ENCODE data around the gene SIGLEC7.

SIGLEC7 gene

DNA sequence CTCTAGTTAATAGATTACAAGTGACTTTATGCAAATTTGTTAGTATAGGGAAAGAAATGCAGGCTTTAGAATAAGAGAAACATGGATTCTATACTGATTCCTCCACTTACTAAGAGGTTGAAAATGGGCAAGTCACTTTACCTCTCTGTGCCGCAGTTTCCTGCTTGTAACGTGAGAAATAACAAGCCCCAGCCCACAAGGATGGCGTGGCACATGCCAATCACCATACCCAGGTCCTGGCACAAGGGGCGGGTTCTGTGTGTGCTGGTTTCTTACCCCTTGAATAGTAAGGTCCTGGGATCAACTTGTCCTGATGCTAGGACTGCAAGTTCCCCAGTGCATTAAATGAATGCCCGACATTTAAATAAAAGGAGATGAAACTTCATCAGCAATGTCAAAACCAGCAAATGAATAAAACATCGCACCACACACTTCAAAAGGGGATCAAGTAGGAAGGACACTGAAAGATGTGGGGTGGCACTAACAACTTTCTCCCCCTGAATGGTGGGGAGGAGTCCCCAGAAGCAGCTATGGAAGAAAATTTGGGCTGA, 25.3 kb upstream of the SIGLEC7 start:
- no peak overlapping the region for H3K4me3 ChIP-seq (replicated peaks; ENCODE audit: low read depth, low read length)
- DNase-seq (ENCODE audit: low read depth), result no peak
- TF ChIP-seq, protein P1, sequence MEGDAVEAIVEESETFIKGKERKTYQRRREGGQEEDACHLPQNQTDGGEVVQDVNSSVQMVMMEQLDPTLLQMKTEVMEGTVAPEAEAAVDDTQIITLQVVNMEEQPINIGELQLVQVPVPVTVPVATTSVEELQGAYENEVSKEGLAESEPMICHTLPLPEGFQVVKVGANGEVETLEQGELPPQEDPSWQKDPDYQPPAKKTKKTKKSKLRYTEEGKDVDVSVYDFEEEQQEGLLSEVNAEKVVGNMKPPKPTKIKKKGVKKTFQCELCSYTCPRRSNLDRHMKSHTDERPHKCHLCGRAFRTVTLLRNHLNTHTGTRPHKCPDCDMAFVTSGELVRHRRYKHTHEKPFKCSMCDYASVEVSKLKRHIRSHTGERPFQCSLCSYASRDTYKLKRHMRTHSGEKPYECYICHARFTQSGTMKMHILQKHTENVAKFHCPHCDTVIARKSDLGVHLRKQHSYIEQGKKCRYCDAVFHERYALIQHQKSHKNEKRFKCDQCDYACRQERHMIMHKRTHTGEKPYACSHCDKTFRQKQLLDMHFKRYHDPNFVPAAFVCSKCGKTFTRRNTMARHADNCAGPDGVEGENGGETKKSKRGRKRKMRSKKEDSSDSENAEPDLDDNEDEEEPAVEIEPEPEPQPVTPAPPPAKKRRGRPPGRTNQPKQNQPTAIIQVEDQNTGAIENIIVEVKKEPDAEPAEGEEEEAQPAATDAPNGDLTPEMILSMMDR (IDR thresholded peaks at IDR 0.05; ENCODE audit: low read length, missing control alignments), result no peak

DNA sequence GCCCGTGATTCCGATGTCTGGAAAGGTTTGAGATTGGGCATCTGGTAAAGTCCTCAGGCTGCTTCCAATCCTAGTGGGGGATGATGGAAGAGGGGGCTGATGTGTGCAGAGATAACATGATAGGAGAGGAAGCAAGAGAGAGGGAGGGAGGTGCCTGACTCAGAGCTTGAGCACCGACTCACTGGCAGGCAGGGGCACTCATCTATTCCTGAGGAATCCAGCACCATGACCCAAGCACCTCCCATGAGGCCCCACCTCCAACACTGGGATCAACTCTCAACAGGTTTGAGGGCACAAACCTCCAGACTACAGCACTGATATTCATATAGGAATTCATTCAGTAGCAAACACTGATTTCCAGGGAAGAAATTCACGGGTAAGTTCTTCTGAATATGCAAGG, 23.0 kb upstream of the SIGLEC7 start:
- DNase-seq (ENCODE audit: low read depth), result no peak
- H3K4me3 ChIP-seq (replicated peaks; ENCODE audit: low read depth, low read length), result no peak overlapping the region

DNA sequence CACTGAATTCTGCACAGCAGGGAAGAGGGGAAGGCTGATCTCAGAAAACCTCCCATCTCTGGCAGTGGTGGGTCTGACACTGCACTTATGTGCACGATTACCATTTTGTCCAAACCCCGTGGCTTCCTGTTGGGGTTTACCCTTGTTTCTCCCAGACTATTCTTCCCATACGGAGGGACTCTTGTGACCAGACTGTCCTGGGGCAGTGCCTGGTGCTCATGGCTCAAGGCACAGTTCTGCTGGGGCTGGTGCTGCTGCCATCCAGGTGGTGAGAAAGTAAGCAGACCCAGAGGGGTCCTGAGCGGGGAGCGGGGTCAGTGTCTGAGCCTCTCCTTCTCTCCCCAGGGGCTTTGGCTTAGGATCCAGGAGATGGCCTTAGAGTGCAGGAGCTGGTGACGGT, 22.5 kb upstream of the SIGLEC7 start:
- no peak overlapping the region for H3K4me3 ChIP-seq (replicated peaks; ENCODE audit: low read depth, low read length)
- DNase-seq (ENCODE audit: low read depth), result no peak
- TF ChIP-seq, protein P1 (IDR thresholded peaks at IDR 0.05; ENCODE audit: low read length, missing control alignments), result no peak

More for the DNA sequence above, 23.0 kb upstream of the SIGLEC7 start:
- TF ChIP-seq, protein P1 (IDR thresholded peaks at IDR 0.05; ENCODE audit: low read length, missing control alignments), result no peak

DNA sequence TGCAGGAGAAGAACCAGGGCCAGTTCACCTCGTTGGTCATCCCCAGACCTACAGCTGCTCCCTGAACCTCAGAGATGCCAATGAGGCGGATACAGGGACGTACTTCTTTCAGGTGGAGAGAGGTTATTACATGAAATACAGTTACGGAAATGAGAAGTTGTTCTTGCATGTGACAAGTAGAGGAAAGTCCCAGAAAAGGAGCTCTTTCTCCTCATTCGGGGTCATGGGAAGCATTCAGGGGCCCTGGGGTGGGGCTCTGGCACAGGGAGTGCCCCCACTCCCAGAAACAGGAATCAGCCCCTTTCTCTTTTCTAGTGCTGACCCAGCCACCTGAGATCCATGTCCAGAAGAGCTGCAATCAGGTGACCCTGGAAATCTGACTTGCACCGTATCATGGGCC, 21.9 kb upstream of the SIGLEC7 start:
- no peak for DNase-seq (ENCODE audit: low read depth)
- H3K4me3 ChIP-seq (replicated peaks; ENCODE audit: low read depth, low read length), result no peak overlapping the region
- TF ChIP-seq, protein P1 (IDR thresholded peaks at IDR 0.05; ENCODE audit: low read length, missing control alignments), result no peak

DNA sequence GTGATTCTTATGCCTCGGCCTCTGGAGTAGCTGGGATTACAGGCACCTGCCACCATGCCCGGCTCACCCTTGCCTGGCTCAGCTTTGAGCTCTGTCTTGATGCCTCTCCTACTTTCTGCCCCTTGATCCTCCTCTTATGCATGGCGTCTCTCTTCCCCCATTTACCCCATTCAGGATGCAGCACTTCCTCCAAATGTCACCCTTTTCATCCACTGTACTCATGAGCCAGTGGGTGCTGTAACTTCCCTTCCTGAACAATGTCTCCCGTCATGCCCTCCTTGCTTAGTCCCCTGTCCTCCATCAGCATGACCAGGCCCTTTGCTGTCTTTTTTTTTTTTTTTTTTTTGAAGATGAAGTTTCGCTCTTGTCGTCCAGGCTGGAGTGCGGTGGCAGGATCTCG, 20.8 kb upstream of the SIGLEC7 start:
- TF ChIP-seq, protein P1 (IDR thresholded peaks at IDR 0.05; ENCODE audit: low read length, missing control alignments), result no peak
- no peak overlapping the region for H3K4me3 ChIP-seq (replicated peaks; ENCODE audit: low read depth, low read length)
- no peak for DNase-seq (ENCODE audit: low read depth)

DNA sequence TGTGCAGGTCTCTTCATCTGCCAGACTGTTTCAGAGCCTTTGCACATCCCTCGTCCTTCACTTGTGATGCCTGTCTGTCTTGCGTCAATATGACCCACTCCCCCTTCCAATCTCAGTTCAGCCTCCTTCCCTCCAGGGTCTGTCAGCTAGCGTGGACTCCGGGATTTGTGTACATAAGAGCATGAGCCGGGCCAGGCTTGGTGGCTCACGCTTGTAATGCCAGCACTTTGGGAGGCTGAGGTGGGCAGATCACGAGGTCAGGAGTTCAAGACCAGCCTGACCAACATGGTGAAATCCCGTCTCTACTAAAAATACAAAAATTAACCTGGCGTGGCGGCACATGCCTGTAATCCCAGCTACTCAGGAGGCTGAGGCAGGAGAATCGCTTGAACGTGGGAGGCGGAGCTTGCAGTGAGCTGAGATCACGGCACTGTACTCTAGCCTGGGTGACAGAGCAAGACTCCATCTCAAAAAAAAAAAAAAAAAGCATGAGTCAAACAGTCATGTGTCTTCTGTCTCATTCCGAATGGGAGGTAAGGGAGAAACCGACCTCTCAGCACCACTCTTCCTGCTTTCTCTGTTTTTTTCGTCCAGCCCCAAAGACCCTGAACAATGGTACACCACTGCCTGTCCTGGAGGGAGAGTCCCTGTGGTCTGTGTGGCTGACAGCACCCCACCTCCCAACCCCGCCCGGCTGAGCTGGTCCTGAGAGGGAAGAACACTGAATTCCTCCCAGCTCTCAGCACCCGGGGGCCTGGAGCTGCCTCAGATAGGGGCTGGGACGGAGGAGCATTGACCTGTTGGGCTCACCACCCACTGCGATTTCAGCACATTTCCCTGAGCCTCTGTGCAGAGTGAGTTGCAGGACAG, 19.8 kb upstream of the SIGLEC7 start:
- peak; percentile 59 for DNase-seq (ENCODE audit: low read depth)
- H3K4me3 ChIP-seq (replicated peaks; ENCODE audit: low read depth, low read length), result peak overlapping the region; percentile 12
- TF ChIP-seq, protein P1 (IDR thresholded peaks at IDR 0.05; ENCODE audit: low read length, missing control alignments), result no peak

All from fibroblast of pulmonary artery (primary cell).